NCI-H82 treated with DMSO at 0.1 percent for 48 hours (cell line): ENCODE data around the gene RMC1.
"Not testable (repeated sequence)": the region's sequence is repeated elsewhere in the genome, so short reads cannot be mapped to it uniquely, and the experiment has no call there.

Experiments used
- DNase-seq: peaks from one replicate; lab custom pipeline; 2025; ENCODE audit not compliant: unreplicated experiment; lab: John Stamatoyannopoulos, UW

RMC1 gene

DNA sequence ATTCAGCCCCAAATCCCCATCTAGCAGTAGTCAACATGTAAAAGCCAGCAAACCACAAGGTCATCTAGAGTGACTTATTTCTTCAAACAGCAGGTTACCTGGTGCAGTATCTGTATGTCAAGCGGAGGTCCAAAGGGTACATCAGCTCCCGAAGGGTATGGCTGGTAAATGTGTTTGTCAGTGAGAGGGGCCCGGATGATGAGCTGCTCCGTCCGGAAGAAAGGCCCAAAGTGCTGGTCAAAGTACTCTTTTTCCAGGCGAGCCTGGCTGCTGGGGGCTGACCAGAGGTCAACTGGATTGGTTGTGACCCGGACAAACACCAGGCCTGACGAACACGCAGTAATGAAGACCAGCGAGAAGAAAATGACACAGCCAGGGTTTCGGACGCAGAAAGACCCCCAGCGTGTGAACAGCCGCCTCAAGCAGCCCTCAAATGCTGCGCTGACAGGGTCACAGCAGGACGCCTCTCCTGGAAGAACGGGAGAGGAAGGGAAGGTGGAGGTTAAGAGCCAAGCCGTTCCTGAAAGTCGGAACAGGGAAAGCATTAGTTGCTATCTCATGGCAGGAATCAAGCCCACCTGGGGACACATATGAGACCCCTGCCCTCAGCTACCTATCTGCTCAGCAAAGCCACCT, 53.0 kb downstream of the RMC1 start:
- DNase-seq = no peak

DNA sequence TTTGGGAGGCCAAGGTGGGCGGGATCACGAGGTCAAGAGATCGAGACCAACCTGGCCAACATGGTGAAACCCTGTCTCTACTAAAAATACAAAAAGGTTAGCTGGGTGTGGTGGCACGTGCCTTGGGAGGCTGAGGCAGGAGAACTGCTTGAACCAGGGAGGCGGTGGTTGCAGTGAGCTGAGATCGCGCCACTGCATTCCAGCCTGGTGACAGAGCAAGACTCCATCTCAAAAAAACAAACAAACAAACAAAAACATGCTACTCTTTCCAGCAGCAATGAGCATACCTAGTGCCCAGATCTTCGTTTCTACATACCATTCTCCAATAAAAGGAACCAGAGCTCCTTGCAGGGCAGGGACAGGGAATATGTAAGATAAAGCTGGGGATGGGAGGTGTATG, 54.2 kb downstream of the RMC1 start:
- DNase-seq = not testable (repeated sequence)

DNA sequence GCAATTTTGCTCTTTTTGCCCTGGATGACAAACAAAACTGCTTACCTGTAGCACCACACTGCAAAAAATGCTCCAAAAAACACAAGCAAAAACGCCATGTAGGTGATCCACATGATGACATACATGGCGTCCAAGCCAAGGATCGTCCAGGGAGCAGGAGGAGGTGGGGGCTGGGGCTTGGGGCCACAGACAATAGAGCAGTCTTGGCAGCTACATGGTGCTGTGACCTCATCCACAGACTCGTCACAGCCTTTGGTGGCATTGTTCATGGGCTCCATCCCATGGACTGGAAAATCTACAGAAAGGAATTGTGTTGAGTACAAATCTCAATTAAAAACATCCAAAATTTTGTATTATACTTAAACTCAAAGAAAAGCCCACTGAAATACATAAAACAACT, 56.9 kb downstream of the RMC1 start:
- no peak for DNase-seq

DNA sequence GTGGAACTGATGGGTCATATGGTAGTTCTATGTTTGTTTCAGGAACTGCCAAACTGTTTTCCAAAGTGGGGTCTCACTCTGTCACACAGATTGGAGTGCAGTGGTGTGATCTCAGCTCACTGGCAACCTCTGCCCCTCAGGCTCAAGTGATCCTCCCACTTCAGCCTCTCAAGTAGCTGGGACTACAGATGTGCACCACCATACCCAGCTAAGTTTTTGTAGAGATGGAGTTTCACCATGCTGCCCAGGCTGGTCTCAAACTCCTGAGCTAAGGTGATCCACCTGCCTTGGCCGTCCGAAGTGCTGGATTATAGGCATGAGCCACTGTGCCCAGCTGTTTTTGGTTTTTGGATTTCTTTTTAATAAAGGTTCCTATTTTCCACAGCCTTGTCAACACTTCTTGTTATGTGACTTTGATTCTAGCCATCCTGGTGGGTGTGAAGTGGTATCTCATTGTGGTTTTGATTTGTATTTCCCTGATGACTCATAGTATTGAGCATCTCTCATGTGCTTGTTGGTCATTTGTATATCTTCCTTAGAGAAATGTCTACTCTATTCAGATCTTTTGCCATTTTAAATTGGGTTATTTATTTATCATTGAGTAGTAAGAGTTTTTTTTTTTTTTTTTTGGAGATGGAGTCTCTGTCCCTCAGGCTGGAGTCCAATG, 60.2 kb downstream of the RMC1 start:
- DNase-seq = no peak

DNA sequence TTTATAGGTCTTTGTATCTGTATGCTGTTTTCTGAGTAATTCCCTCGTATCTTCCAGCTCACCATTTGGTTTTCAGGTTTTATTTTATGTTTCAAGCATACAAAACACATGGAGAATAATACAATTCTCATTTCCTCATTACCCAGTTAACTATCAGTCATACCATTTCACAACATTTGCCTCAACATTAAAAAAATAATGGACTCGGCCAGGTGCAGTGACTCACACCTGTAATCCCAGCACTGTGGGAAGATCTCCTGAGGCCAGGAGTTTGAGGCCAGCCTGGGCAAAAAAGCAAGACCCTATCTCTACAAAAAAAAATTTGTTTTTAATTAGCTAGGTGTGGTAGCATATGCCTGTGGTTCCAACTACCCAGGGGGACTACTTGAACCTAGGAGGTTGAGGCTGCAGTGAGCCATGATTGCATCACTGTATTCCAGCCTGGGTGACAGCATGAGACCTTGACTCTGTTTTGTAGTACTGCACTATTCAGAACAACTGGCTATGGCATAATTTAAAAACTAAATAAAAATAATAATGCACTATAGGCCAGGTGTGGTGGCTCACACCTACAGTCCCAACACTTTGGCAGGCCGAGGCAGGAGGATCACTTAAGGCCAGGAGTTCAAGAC, 62.7 kb downstream of the RMC1 start:
- no peak for DNase-seq

DNA sequence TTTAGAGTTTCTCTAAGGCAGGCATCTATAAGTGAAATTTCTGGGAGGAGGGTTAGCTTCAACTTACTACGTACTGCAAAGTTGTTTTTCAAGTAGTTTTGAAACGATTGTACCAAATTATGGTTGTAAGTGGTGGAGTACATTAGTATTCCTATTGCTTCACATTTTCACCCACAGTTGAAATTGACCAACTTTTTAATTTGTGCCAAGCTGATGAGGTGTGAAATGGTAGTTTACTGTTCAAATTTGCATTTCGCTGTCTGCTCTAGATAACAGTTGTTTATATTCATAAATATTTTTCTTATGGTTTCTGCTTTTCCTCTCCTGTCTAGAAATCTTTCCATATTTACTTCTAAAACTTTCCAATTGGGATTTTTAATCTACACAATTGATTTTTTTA, 64.4 kb downstream of the RMC1 start:
- no peak for DNase-seq

DNA sequence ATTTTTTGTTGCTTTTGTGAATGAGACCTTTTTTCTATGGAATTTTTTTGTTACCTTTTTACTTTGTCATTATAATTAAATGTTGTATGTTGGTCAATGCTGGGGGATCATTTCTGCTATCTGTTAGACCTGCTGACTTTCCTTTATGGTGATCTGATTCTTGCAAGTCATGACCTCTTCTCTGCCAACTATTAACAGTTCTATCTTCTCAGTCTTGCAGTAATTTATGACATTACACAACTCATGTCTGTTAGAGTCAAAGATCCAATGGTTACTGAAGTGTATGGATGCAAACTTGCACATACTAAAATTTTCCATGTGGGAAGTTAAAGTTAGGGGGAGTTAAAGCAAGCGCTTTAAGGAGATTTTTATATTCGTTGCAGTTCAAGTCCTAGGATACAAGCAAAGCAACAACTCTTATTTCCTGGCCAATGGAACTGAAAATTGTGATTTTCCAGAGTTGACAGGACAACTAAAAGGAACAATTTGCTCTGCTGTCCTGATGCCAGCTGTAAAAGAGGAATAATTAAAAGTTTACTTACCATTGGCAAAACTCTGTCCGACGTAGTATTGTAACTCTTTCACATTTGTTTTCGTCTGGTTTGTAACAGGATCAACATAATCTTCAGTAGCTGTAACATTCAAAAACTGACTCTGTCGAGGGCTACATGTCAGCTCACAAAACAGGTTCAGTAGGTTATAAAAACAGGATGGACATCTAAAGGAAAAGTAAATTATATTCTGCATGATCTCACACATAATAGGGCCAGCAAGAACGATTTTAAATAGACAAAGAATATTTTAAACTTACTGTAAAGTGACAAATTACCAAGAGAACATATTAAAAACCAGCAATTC, 65.2 kb downstream of the RMC1 start:
- no peak for DNase-seq

DNA sequence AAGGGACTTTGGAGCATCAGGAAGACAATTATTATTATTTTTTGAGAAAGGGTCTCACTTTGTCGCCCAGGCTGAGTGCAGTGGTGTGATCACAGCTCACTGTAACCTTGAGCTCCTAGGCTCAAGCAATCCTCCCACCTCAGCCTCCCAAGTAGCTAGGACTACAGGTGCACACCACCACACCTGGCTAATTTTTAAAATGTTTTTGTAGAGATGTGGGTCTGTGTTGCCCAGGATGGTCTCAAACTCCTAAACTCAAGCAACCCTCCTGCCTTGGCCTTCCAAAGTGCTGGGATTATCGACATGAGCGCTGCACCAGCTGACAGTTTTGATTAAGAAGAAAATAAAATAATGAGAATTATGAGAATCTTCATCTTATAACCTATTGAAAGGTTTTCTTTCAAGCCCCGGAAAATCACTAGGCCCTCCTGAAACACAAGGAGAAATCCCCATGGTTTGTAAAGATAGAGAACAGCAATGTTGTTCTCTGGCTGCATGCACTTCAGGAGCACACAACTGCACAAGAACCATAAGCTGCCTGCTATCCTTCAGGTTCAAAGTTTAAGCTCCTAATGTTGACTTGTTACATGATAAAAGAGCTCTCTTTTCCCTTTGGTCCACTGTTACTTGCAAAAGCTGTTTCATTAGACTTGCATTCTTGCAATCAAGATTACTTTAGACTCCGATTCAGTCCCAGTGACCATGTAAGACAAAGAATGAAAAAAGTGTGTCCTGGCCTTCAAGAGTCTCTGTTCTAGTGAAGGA, 66.2 kb downstream of the RMC1 start:
- no peak for DNase-seq

DNA sequence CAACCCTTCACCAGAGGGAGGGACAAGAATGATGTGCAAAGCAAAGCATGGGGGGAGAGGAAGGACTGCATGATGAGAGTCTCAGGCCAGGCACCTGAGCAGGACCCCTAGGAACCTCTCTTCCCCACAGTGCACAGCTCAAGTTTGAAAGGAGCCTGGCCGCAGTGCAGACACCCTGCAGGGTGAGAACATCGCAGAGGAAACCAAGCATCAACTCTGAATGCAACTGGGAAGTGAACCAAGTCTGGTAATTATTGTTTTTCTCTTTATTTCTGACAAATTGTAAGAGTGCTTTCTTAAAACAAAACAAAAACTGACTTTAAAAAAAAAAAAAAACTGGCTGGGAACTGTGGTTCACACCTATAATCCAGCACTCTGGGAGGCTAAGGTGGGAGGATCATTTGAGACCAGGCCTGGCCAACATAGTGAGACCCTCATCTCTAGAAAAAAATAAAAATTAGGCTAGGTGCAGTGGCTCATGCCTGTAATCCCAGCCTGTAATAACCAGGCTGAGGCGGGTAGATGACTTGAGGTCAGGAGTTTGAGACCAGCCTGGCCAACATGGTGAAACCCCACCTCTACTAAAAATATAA, 67.7 kb downstream of the RMC1 start:
- DNase-seq = no peak

DNA sequence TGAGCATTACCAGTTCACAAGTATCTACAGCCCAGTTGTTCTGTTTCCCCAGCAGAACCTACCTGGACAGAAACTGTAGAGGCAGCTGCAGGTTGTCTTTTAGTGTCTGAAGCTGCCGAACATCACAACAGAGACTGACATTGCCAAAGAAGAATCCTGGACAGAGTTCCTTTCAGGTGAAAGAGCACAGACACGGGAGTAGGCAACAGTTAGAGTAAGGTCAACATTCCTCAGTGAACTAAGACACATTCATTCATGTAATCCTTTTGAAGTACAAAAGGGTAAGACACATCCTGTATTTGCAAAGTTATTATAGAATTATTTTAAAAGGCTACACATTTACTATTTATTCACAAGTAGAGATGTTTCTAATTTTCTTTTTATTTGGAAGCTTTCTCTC, 68.7 kb downstream of the RMC1 start:
- DNase-seq = no peak

DNA sequence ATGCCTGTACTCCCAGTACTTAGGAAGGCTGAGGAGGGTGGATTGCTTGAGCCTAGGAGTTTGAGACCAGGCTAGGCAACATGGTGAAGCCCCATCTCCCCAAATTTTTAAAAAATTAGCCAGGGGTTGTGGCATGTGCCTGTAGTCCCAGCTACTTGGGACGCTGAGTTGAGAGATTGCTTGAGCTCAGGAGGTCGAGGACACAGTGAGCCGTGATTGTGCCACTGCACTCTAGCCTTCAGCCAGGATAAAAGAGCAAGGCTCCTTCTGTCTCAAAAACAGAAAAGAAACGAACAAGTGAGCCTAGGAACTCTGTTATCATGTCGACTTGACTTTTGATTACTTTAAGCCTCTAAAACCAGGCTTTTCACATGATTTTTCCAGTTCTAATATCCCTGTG, 69.3 kb downstream of the RMC1 start:
- no peak for DNase-seq

DNA sequence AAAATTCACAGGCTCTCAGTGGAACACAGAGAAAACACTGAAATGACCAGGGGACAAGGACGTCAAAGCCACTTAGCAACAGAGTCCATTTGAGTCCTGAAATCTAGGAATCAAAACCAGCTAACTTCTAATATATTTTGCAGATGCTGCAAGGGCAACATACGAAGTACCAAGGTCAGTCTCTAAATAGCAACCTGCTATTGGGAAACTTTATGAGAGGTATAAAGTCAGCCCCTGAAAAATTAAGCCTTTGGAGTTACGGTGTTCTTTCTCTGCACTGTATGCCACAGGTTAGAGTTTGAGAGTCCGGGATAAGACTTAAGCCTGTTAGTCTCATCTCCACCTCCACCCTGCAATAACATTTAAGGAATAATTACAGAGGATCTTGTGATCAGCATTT, 69.7 kb downstream of the RMC1 start:
- DNase-seq = no peak

DNA sequence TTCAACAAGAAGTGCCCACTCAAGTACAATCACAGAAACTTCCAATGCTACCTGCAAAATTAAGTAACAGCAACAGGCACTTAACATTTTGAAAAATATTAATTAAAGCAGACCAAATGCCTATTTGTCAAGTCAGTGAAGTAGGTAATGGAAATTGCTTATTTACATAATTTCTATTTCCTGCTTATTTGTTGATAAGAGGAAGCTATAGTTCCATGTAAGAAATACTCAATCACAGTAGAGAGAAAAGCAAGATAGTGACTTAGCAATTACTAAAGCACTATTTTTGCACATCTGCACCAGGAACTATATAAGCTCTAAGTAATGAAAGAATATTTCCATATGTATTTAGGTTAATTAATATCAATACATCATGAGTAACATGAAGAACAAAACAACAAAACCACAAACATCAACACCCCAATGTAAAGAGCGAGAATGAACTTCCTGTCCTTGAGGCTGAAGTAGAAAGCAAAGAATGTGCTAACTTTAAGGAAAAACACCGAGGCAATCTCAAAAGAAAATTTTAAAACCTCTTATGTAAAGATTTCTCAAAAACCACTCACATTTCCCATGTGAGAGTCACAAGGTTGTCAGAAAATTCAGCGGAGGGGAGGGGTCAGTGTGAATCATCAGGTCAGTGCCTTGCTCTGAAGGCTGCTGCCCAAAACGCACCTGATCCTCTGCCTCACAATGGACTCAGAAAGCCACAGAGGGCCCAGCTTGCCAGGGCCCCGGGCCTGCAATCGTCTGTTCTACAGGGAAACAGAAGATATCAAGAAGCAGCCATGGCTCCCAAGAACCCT, 70.5 kb downstream of the RMC1 start:
- no peak for DNase-seq

DNA sequence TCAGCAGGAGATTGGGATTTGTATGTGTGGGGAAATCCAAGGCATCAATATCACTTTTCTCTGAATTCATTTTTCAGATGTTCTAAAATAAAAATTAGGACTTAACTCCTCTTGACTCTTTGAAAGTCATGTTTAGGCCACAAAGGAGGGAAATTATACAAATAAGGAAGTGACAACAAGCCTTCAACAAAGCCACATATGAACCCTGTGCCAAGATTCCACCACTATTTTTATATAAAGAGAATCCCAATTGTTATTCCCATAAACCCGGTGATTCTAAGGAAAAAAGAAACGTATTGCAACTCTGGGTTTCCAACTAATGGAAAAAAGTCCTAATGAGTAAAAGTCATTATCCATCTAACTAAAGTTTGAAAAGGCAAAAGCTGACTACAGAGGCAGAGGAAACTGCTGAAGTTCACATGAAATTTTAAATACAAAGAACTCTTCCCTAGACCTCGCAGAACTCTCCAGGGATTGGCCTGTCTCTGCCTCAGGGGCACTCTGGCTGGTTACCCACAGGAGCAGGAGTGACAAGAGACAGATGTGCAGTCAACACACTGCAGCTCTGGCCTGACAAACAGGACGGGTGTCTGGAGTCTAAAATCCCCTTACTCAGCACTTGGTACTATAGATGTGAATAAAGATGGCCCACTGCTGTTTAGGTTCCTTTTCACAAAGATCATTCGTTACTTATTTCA, 71.4 kb downstream of the RMC1 start:
- no peak for DNase-seq

DNA sequence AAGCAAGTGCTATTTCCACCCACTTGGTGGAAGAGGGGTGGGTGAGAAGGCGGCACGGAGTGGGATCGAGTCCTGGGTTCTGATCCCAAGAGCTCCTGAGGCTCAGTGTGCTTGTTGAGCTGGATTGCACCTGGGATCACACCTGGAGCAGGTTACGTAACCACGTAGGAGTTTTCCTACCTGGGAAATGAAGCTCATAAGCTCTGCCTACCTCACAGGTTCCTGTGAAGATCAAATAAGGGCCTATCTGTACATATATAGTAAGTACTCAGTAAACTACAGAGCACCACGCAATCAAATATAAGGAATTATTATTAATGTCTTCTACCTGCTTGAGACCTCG, 72.0 kb downstream of the RMC1 start:
- DNase-seq = no peak

DNA sequence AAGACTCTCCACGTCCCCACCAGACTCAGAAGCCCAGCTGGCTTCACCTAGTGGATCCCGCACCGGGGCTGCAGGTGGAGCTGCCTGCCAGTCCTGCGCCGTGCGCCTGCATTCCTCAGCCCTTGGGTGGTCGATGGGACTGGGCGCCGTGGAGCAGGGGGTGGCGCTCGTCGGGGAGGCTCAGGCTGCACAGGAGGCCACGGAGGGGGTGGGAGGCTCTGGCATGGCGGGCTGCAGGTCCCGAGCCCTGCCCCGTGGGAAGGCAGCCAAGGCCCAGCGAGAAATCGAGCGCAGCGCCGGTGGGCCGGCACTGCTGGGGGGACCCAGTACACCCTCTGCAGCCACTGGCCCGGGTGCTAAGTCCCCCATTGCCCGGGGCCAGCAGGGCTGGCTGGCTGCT, 74.2 kb downstream of the RMC1 start:
- DNase-seq = not testable (repeated sequence)

DNA sequence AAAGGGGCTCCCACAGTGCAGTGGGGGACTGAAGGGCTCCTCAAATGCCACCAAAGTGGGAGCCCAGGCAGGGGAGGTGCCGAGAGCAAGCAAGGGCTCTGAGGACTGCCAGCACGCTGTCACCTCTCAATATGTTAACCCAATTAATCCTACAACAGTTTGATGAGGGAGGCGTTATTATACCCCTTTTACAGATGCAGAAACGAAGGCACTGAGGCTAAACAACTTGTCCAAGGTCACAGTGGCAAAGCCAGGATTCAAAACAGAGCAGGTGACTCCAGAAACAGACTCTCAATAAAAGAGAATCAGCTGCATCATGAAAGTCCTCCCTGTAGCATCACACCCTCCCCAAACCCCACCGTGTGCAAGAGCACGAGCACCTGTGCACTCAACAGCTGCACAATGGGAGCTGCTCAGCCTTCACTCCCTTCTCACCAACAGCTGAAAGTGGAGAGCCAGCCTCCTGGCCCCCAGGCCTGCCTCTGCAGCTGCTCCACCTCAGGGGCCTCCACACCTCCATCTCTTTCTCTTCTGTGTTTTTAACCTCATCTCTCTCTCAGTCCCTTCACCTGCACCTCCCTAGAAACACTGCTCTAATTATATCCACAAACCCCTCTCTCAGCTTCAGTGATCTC, 74.9 kb downstream of the RMC1 start:
- no peak for DNase-seq

DNA sequence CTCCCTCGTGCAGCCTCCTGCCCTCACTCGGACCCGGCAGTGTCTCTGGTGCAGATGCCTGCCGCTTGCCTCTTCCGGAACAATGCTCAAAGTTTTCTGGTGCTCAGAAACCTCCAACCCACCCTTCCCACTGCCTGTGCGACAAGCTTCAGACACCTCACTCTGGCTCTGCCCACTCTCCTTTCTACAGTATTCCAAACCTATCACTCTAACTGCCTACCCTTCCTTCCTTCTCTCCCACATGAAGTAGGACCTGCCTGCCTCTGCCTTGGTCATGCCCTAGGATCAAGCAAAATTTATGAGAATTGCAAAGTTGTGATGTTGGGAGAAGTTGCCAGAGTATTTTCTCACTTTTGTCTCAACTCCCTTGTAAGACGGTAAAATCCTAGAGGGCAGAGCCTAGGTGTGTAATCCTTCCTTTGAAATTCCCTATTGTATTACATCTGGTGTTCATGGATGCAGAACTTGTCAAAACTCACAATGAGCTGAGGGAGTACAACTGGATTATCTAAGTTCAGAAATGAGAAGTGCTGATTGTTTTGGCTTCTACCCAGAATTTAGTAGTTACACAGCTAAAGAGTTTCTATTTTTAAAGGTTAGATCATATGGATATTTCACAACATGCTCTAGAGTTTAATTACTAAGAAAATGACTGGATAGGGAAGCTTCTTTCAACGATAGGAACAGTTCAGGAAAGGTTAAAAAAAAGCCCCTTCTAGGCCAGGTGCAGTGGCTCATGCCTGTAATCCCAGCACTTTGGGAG, 75.8 kb downstream of the RMC1 start:
- DNase-seq = no peak
